GM23338 (cell line): ENCODE data around the gene NCAPG. TPM values are rescaled to one million over a fixed set of nuclear protein-coding genes. Genes with fewer than 3 reads are reported as not detected.

Experiments
- ATAC-seq: fragments of 200-7000 bp; cut with Tn5 transposase; 3 replicates; pipeline ENCODE4 v1.9.1; 2020
- DNase-seq: peaks from one replicate; pipeline ENCODE4 v3.0.0-alpha.2; 2015; ENCODE audit warnings: low spot score
- H2AFZ ChIP-seq: fragments of 200-600 bp; sonication (generic); 2 replicates; pipeline ENCODE4 v1.8.0; 2016; ENCODE audit warnings: antibody characterized with exemption, mild to moderate bottlenecking, moderate library complexity
- H3F3A ChIP-seq: fragments of 200-600 bp; sonication (generic); replicated peaks from 2 replicates; pipeline ENCODE4 v1.8.0; 2017; ENCODE audit warnings: antibody characterized with exemption, mixed run types, low read depth
- H3K27ac ChIP-seq: fragments of 200-600 bp; sonication (generic); 2 replicates; pipeline ENCODE4 v1.6.1; 2016; ENCODE audit warnings: low read depth
- H3K27me3 ChIP-seq: fragments of 200-600 bp; sonication (generic); 2 replicates; pipeline ENCODE4 v1.8.0; 2016; ENCODE audit warnings: mild to moderate bottlenecking, mixed run types, moderate library complexity; ENCODE audit not compliant: insufficient read depth
- H3K36me3 ChIP-seq: fragments of 200-600 bp; sonication (generic); 2 replicates; pipeline ENCODE4 v1.8.0; 2016; ENCODE audit warnings: mild to moderate bottlenecking; ENCODE audit not compliant: insufficient read depth
- H3K4me1 ChIP-seq: fragments of 200-600 bp; sonication (generic); 2 replicates; pipeline ENCODE4 v1.8.0; 2016; ENCODE audit warnings: mild to moderate bottlenecking, moderate library complexity; ENCODE audit not compliant: insufficient read depth
- H3K4me2 ChIP-seq: fragments of 200-600 bp; sonication (generic); 2 replicates; pipeline ENCODE4 v1.7.1; 2017; ENCODE audit warnings: mixed run types
- H3K4me3 ChIP-seq: fragments of 200-600 bp; sonication (generic); 2 replicates; pipeline ENCODE4 v1.6.1; 2016; ENCODE audit warnings: mixed run types
- H3K79me2 ChIP-seq: fragments of 200-600 bp; sonication (generic); replicated peaks from 2 replicates; pipeline ENCODE4 v1.8.0; 2017; ENCODE audit warnings: mild to moderate bottlenecking; ENCODE audit not compliant: insufficient read depth
- H3K9me2 ChIP-seq: fragments of 200-600 bp; sonication (generic); 2 replicates; pipeline ENCODE4 v1.8.0; 2017; ENCODE audit not compliant: insufficient read depth
- H4K20me1 ChIP-seq: fragments of 200-600 bp; sonication (generic); replicated peaks from 2 replicates; pipeline ENCODE4 v1.8.0; 2017; ENCODE audit warnings: mild to moderate bottlenecking; ENCODE audit not compliant: insufficient read depth
- H3K27ac Mint-ChIP-seq: 2 replicates; pipeline ENCODE4 v1.8.0; 2020; ENCODE audit warnings: inconsistent platforms, mild to moderate bottlenecking, moderate library complexity, mixed read lengths
- H3K27me3 Mint-ChIP-seq: 3 replicates; pipeline ENCODE4 v1.8.0; 2022; ENCODE audit warnings: low read depth, mild to moderate bottlenecking, moderate library complexity, mixed read lengths, inconsistent platforms; ENCODE audit not compliant: insufficient read depth, poor library complexity
- H3K36me3 Mint-ChIP-seq: 3 replicates; pipeline ENCODE4 v1.8.0; 2021; ENCODE audit warnings: low read depth, mild to moderate bottlenecking, inconsistent platforms, moderate library complexity, mixed read lengths
- H3K4me1 Mint-ChIP-seq: 3 replicates; pipeline ENCODE4 v1.8.0; 2020; ENCODE audit warnings: mild to moderate bottlenecking, inconsistent platforms, mixed read lengths
- H3K4me3 Mint-ChIP-seq: 3 replicates; pipeline ENCODE4 v1.8.0; 2021; ENCODE audit warnings: moderate library complexity, mild to moderate bottlenecking, inconsistent platforms, mixed read lengths
- H3K9me3 Mint-ChIP-seq: 3 replicates; pipeline ENCODE4 v1.8.0; 2020; ENCODE audit warnings: moderate library complexity, mild to moderate bottlenecking, inconsistent platforms, mixed read lengths
- CREB1 ChIP-seq: fragments of 250-450 bp; sonication (Bioruptor Pico); IDR thresholded peaks from 2 replicates; pipeline ENCODE4 v1.5.0; 2020; ENCODE audit warnings: low read depth, mild to moderate bottlenecking, moderate library complexity
- CTCF ChIP-seq, 2 experiments: fragments of 200-600 bp in 1 of 2; sonication (generic) in 1 of 2; conservative IDR thresholded peaks; 2 replicates each; pipeline versions ENCODE4 v1.5.1 to v1.6.1; 2016 to 2017; ENCODE audit warnings: antibody characterized with exemption in 2 of 2, low read depth in 2 of 2, mild to moderate bottlenecking in 2 of 2, moderate library complexity in 1 of 2
- EZH2 ChIP-seq: fragments of 200-600 bp; sonication (generic); IDR thresholded peaks from one replicate; pipeline ENCODE4 v1.8.0; 2017; ENCODE audit warnings: antibody characterized with exemption, mild to moderate bottlenecking, low read depth; ENCODE audit not compliant: unreplicated experiment
- EZH2phosphoT487 ChIP-seq: fragments of 200-600 bp; sonication (generic); IDR thresholded peaks from one replicate; pipeline ENCODE4 v1.8.1; 2018; ENCODE audit warnings: antibody characterized with exemption; ENCODE audit not compliant: unreplicated experiment
- JUNB ChIP-seq: IDR thresholded peaks from one replicate; pipeline ENCODE4 v1.6.1; 2016; ENCODE audit warnings: antibody characterized with exemption; ENCODE audit not compliant: unreplicated experiment
- NANOG ChIP-seq: IDR thresholded peaks from 2 replicates; pipeline ENCODE4 v1.6.1; 2016; ENCODE audit warnings: antibody characterized with exemption, borderline replicate concordance
- STAT1 ChIP-seq: IDR thresholded peaks from one replicate; pipeline ENCODE4 v1.6.1; 2016; ENCODE audit warnings: antibody characterized with exemption; ENCODE audit not compliant: unreplicated experiment
- ZNF114 ChIP-seq: fragments of 250-450 bp; sonication (Bioruptor Pico); IDR thresholded peaks from 2 replicates; pipeline ENCODE4 v1.5.0; 2020; ENCODE audit warnings: mild to moderate bottlenecking, moderate library complexity
- ZNF331 ChIP-seq: fragments of 250-450 bp; sonication (Bioruptor Pico); IDR thresholded peaks from 2 replicates; pipeline ENCODE4 v1.5.0; 2020; ENCODE audit warnings: low read depth, mild to moderate bottlenecking, moderate library complexity
- ZNF462 ChIP-seq: fragments of 250-450 bp; sonication (Bioruptor Pico); IDR thresholded peaks from 2 replicates; pipeline ENCODE4 v1.5.0; 2020; ENCODE audit warnings: mild to moderate bottlenecking, moderate library complexity
- polyA plus RNA-seq: library from polyadenylated mRNA; unstranded; fragments of >200 nt; fragmentation: Nextera tagmentation; extraction: Ambion mirVana; gene quantifications from 2 replicates; pipeline ENCODE4 v1.2.1, GENCODE V29; 2016
- total RNA-seq: library from RNA; depleted of rRNA; stranded (reverse); fragments of >200 nt; shearing (Covaris generic); gene quantifications from 2 replicates; pipeline ENCODE4 v1.2.3, GENCODE V29; 2014
- TF ChIP-seq, protein P1 (sequence below): IDR thresholded peaks from one replicate; pipeline ENCODE4 v1.6.1; 2018; ENCODE audit warnings: antibody characterized with exemption; ENCODE audit not compliant: unreplicated experiment
- TF ChIP-seq, protein P2 (sequence below): IDR thresholded peaks from 2 replicates; pipeline ENCODE4 v1.6.1; 2016; ENCODE audit warnings: antibody characterized with exemption

NCAPG gene
- total and polyA plus RNA-seq, 2 experiments from 2014 or later, result 24.4 to 45.8 TPM

- no peak for TF ChIP-seq CREB1
- no peak for TF ChIP-seq NANOG
- TF ChIP-seq, protein P1, sequence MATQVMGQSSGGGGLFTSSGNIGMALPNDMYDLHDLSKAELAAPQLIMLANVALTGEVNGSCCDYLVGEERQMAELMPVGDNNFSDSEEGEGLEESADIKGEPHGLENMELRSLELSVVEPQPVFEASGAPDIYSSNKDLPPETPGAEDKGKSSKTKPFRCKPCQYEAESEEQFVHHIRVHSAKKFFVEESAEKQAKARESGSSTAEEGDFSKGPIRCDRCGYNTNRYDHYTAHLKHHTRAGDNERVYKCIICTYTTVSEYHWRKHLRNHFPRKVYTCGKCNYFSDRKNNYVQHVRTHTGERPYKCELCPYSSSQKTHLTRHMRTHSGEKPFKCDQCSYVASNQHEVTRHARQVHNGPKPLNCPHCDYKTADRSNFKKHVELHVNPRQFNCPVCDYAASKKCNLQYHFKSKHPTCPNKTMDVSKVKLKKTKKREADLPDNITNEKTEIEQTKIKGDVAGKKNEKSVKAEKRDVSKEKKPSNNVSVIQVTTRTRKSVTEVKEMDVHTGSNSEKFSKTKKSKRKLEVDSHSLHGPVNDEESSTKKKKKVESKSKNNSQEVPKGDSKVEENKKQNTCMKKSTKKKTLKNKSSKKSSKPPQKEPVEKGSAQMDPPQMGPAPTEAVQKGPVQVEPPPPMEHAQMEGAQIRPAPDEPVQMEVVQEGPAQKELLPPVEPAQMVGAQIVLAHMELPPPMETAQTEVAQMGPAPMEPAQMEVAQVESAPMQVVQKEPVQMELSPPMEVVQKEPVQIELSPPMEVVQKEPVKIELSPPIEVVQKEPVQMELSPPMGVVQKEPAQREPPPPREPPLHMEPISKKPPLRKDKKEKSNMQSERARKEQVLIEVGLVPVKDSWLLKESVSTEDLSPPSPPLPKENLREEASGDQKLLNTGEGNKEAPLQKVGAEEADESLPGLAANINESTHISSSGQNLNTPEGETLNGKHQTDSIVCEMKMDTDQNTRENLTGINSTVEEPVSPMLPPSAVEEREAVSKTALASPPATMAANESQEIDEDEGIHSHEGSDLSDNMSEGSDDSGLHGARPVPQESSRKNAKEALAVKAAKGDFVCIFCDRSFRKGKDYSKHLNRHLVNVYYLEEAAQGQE, result no peak
- no peak for TF ChIP-seq EZH2
- TF ChIP-seq CTCF (conservative IDR thresholded peaks at IDR 0.05; ENCODE audit: low read depth in 2 of 2), result no peak
- TF ChIP-seq ZNF462 (CRISPR knock-in tag), result no peak
- TF ChIP-seq STAT1, result no peak
- TF ChIP-seq EZH2phosphoT487, result no peak
- no peak for TF ChIP-seq JUNB
- TF ChIP-seq, protein P2, sequence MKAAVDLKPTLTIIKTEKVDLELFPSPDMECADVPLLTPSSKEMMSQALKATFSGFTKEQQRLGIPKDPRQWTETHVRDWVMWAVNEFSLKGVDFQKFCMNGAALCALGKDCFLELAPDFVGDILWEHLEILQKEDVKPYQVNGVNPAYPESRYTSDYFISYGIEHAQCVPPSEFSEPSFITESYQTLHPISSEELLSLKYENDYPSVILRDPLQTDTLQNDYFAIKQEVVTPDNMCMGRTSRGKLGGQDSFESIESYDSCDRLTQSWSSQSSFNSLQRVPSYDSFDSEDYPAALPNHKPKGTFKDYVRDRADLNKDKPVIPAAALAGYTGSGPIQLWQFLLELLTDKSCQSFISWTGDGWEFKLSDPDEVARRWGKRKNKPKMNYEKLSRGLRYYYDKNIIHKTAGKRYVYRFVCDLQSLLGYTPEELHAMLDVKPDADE, result no peak
- no peak for TF ChIP-seq ZNF331
- TF ChIP-seq ZNF114 (CRISPR knock-in tag), result no peak
- peaks cover 29% of the 10 kb centered on the region for H3K9me3 Mint-ChIP-seq
- Histone ChIP-seq H4K20me1 (no peaks in the 10 kb centered on the region), H3K4me1 (no peaks in the 10 kb centered on the region), H3K36me3 (no peaks in the 10 kb centered on the region), H3F3A (no peaks in the 10 kb centered on the region), H3K27me3 (no peaks in the 10 kb centered on the region), H3K4me2 (no peak overlapping the region), H3K4me3 (no peak overlapping the region), H3K9me2 (no peaks in the 10 kb centered on the region), H3K27ac (no peak overlapping the region), H3K79me2 (no peaks in the 10 kb centered on the region), H2AFZ (no peak overlapping the region)
- ATAC-seq, result no peak
- peaks cover 2% of the 10 kb centered on the region for H3K27me3 Mint-ChIP-seq
- H3K27ac Mint-ChIP-seq, result no peak overlapping the region
- peaks cover 8% of the 10 kb centered on the region for H3K36me3 Mint-ChIP-seq
- H3K4me1 Mint-ChIP-seq, result peaks cover 14% of the 10 kb centered on the region
- DNase-seq, result no peak
- no peak overlapping the region for H3K4me3 Mint-ChIP-seq
Observed at GRCh38 chr4:17763931-17764330, 46.8 kb upstream of the NCAPG start.
